Trophoblast cell (in vitro differentiated cells and primary cell): Measurements from ENCODE around the gene RBM38.
A peak's percentile ranks its signal among the peaks of the same experiment; 100 is the strongest.

Source experiments
- DNase-seq, 2 donors: peaks; one replicate each; pipeline ENCODE4 v3.0.0-alpha.2; 2016
- H2AFZ ChIP-seq: 2 replicates; pipeline ENCODE4 v1.6.1; 2013; ENCODE audit warnings: low read length, moderate library complexity, mild to moderate bottlenecking; ENCODE audit not compliant: insufficient read depth, poor library complexity
- H2AK5ac ChIP-seq: 2 replicates; pipeline ENCODE4 v1.6.1; 2013; ENCODE audit warnings: mild to moderate bottlenecking, low read length
- H2BK120ac ChIP-seq: 2 replicates; pipeline ENCODE4 v1.6.1; 2013; ENCODE audit warnings: low read length, mild to moderate bottlenecking, moderate library complexity; ENCODE audit not compliant: insufficient read depth, poor library complexity
- H2BK12ac ChIP-seq: 2 replicates; pipeline ENCODE4 v1.6.1; 2013; ENCODE audit warnings: mild to moderate bottlenecking, low read length, moderate library complexity
- H2BK5ac ChIP-seq: 2 replicates; pipeline ENCODE4 v1.6.1; 2013; ENCODE audit warnings: low read length, low read depth, moderate library complexity, mild to moderate bottlenecking; ENCODE audit not compliant: poor library complexity
- H3K14ac ChIP-seq: 2 replicates; pipeline ENCODE4 v1.6.1; 2013; ENCODE audit warnings: mild to moderate bottlenecking, low read length
- H3K18ac ChIP-seq: 2 replicates; pipeline ENCODE4 v1.6.1; 2013; ENCODE audit warnings: mild to moderate bottlenecking, low read length
- H3K23ac ChIP-seq: 2 replicates; pipeline ENCODE4 v1.6.1; 2013; ENCODE audit warnings: low read length
- H3K27ac ChIP-seq: 2 replicates; pipeline ENCODE4 v1.5.1; 2013; ENCODE audit warnings: low read depth, mild to moderate bottlenecking, inconsistent platforms, low read length, moderate library complexity
- H3K27me3 ChIP-seq: 2 replicates; pipeline ENCODE4 v1.6.1; 2013; ENCODE audit warnings: inconsistent platforms, mild to moderate bottlenecking, low read length, moderate library complexity; ENCODE audit not compliant: insufficient read depth
- H3K36me3 ChIP-seq, 2 experiments: 1 replicate in 1 of 2; 2 replicates in 1 of 2; pipeline ENCODE4 v1.6.1; 2013; ENCODE audit warnings: low read length in 2 of 2, mild to moderate bottlenecking in 2 of 2, moderate library complexity in 1 of 2; ENCODE audit not compliant: insufficient read depth in 2 of 2, control insufficient read depth in 1 of 2
- H3K4ac ChIP-seq: 2 replicates; pipeline ENCODE4 v1.6.1; 2013; ENCODE audit warnings: low read depth, mild to moderate bottlenecking, low read length, moderate library complexity
- H3K4me1 ChIP-seq, 2 experiments: 1 replicate in 1 of 2; 2 replicates in 1 of 2; pipeline ENCODE4 v1.6.1; 2013; ENCODE audit warnings: low read length in 2 of 2, mild to moderate bottlenecking in 2 of 2, moderate library complexity in 1 of 2; ENCODE audit not compliant: insufficient read depth in 2 of 2, control insufficient read depth in 1 of 2
- H3K4me2 ChIP-seq: 2 replicates; pipeline ENCODE4 v1.6.1; 2013; ENCODE audit warnings: inconsistent platforms, mild to moderate bottlenecking, low read length, moderate library complexity
- H3K4me3 ChIP-seq: 2 replicates; pipeline ENCODE4 v1.5.1; 2013; ENCODE audit warnings: mild to moderate bottlenecking, low read depth, low read length, inconsistent platforms
- H3K79me1 ChIP-seq: one replicate; pipeline ENCODE4 v1.6.1; 2013; ENCODE audit warnings: low read length
- H3K79me2 ChIP-seq: 2 replicates; pipeline ENCODE4 v1.6.1; 2013; ENCODE audit warnings: low read length, mild to moderate bottlenecking; ENCODE audit not compliant: control insufficient read depth, insufficient read depth, poor library complexity
- H3K9ac ChIP-seq: 2 replicates; pipeline ENCODE4 v1.6.1; 2013; ENCODE audit warnings: mild to moderate bottlenecking, low read length
- H3K9me3 ChIP-seq: 2 replicates; pipeline ENCODE4 v1.6.1; 2013; ENCODE audit warnings: low read depth, mild to moderate bottlenecking, control low read depth, inconsistent platforms, low read length; ENCODE audit not compliant: insufficient read depth
- H4K12ac ChIP-seq: 2 replicates; pipeline ENCODE4 v1.6.1; 2013; ENCODE audit warnings: low read depth, mild to moderate bottlenecking, low read length, moderate library complexity
- H4K8ac ChIP-seq: 2 replicates; pipeline ENCODE4 v1.6.1; 2013; ENCODE audit warnings: low read depth, mild to moderate bottlenecking, low read length, moderate library complexity
- H4K91ac ChIP-seq: one replicate; pipeline ENCODE4 v1.6.1; 2013; ENCODE audit warnings: low read depth, mild to moderate bottlenecking, low read length, moderate library complexity
- WGBS: extraction: QIAGEN DNeasy Blood & Tissue Kit; methylation state at CpG from one replicate; pipeline ENCODE4 v1.1.7; 2013; ENCODE audit warnings: missing lambda C conversion rate; ENCODE audit not compliant: insufficient read length, insufficient coverage; ENCODE audit errors: extremely low coverage; 5-methylcytosine and 5-hydroxymethylcytosine counted together

RBM38 gene

GRCh38 chr20:57392512-57393271 is 1.5 kb downstream of the RBM38 start:
- H3K4me2 ChIP-seq = peak overlapping the region; percentile 84
- peak overlapping the region; percentile 23 for H4K91ac ChIP-seq
- peaks cover 22% of the 10 kb centered on the region for H3K79me2 ChIP-seq
- H2BK12ac ChIP-seq = no peak overlapping the region
- H4K8ac ChIP-seq = no peak overlapping the region
- H3K4me1 ChIP-seq = peaks cover 58 to 63% of the 10 kb centered on the region in 2 experiments
- no peak overlapping the region for H2AFZ ChIP-seq
- no peak overlapping the region for H2BK5ac ChIP-seq
- H2BK120ac ChIP-seq = no peak overlapping the region
- H4K12ac ChIP-seq = no peak overlapping the region
- H3K4ac ChIP-seq = peak overlapping the region; percentile 0
- H3K9ac ChIP-seq = peak overlapping the region; percentile 77
- no peak for DNase-seq
- H2AK5ac ChIP-seq = no peak overlapping the region
- H3K18ac ChIP-seq = peak overlapping the region; percentile 76
- H3K14ac ChIP-seq = peak overlapping the region; percentile 64
- H3K4me3 ChIP-seq = peak overlapping the region; percentile 69
- H3K79me1 ChIP-seq = peaks cover 28% of the 10 kb centered on the region
- no peak overlapping the region for H3K27ac ChIP-seq
- no peaks in the 10 kb centered on the region for H3K27me3 ChIP-seq
- H3K36me3 ChIP-seq = peaks cover 48 to 52% of the 10 kb centered on the region in 2 experiments
- H3K23ac ChIP-seq = peak overlapping the region; percentile 0
- no peaks in the 10 kb centered on the region for H3K9me3 ChIP-seq
- no CpG with 5 or more reads among the region's 33 CpGs for WGBS

- Histone ChIP-seq H3K4me2 (peak overlapping the region; percentile 84), H3K14ac (no peak overlapping the region), H2AK5ac (no peak overlapping the region), H2AFZ (no peak overlapping the region), H3K27me3 (no peaks in the 10 kb centered on the region), H4K8ac (no peak overlapping the region), H3K18ac (peak overlapping the region; percentile 6), H4K91ac (no peak overlapping the region), H3K79me2 (peaks cover 23% of the 10 kb centered on the region), H2BK5ac (no peak overlapping the region), H3K4ac (peak overlapping the region; percentile 22), H3K23ac (peak overlapping the region; percentile 0), H3K4me1 (peaks cover 62 to 67% of the 10 kb centered on the region in 2 experiments), H2BK120ac (no peak overlapping the region), H4K12ac (no peak overlapping the region), H2BK12ac (no peak overlapping the region), H3K9me3 (no peaks in the 10 kb centered on the region), H3K27ac (no peak overlapping the region), H3K79me1 (peaks cover 28% of the 10 kb centered on the region), H3K4me3 (peak overlapping the region; percentile 6), H3K36me3 (peaks cover 56 to 59% of the 10 kb centered on the region in 2 experiments), H3K9ac (no peak overlapping the region)
- WGBS = no CpG with 5 or more reads among the region's 14 CpGs
- peak; percentile 94 to 96 for DNase-seq
Observed at GRCh38 chr20:57393321-57394120, 2.3 kb downstream of the RBM38 start.

GRCh38 chr20:57394121-57395082 is 3.2 kb downstream of the RBM38 start:
- peak overlapping the region; percentile 15 for H3K4me2 ChIP-seq
- no peaks in the 10 kb centered on the region for H3K27me3 ChIP-seq
- no peak overlapping the region for H3K27ac ChIP-seq
- no peak overlapping the region for H4K8ac ChIP-seq
- H3K9ac ChIP-seq = no peak overlapping the region
- peaks cover 60 to 67% of the 10 kb centered on the region in 2 experiments for H3K4me1 ChIP-seq
- H2BK12ac ChIP-seq = peak overlapping the region; percentile 38
- H2BK120ac ChIP-seq = peak overlapping the region; percentile 21
- H3K14ac ChIP-seq = peak overlapping the region; percentile 19
- no peak overlapping the region for H2BK5ac ChIP-seq
- no peak overlapping the region for H3K23ac ChIP-seq
- peaks cover 26% of the 10 kb centered on the region for H3K79me1 ChIP-seq
- no CpG with 5 or more reads among the region's 27 CpGs for WGBS
- peaks cover 23% of the 10 kb centered on the region for H3K79me2 ChIP-seq
- H2AK5ac ChIP-seq = peak overlapping the region; percentile 9
- peak overlapping the region; percentile 11 for H3K18ac ChIP-seq
- H3K4ac ChIP-seq = peak overlapping the region; percentile 13
- H3K36me3 ChIP-seq = peaks cover 64 to 67% of the 10 kb centered on the region in 2 experiments
- H3K9me3 ChIP-seq = no peaks in the 10 kb centered on the region
- H4K91ac ChIP-seq = no peak overlapping the region
- no peak overlapping the region for H2AFZ ChIP-seq
- no peak overlapping the region for H4K12ac ChIP-seq
- peak overlapping the region; percentile 6 for H3K4me3 ChIP-seq
- DNase-seq = peak; percentile 51 to 78
